Ovary (tissue), 3 donors: ENCODE measurements around the gene IGF2BP2.

ENCODE experiments used
- CTCF ChIP-seq, 3 donors: fragments of 450-650 bp in 2 of 3; fragments of 200-600 bp in 1 of 3; IDR thresholded peaks; one replicate each; pipeline versions ENCODE4 v1.5.1 to v1.8.0; 2016 to 2022; ENCODE audit warnings: antibody characterized with exemption in 3 of 3, mild to moderate bottlenecking in 1 of 3
- POLR2A ChIP-seq: fragments of 450-650 bp; IDR thresholded peaks from one replicate; pipeline ENCODE4 v1.6.1; 2017; ENCODE audit warnings: antibody characterized with exemption, mild to moderate bottlenecking, moderate library complexity
- donor health status: DM: no; HTN: no; CAD: no.

- TF ChIP-seq CTCF (IDR thresholded peaks at IDR 0.05) (no peak), POLR2A (no peak)
These were observed 27.1 kb upstream of the IGF2BP2 start for GRCh38 chr3:185851959-185852358.
